ENCODE measurements around the gene EVL. TPM values are rescaled to one million over a fixed set of nuclear protein-coding genes. Genes with fewer than 3 reads are reported as not detected.

The EVL gene
- total and polyA plus RNA-seq, 10 of the 15 experiments (the other 5 are each of a cell fraction or from before 2014, with no cell fraction given): 11.9 to 341 (median 89.8) TPM

DNA sequence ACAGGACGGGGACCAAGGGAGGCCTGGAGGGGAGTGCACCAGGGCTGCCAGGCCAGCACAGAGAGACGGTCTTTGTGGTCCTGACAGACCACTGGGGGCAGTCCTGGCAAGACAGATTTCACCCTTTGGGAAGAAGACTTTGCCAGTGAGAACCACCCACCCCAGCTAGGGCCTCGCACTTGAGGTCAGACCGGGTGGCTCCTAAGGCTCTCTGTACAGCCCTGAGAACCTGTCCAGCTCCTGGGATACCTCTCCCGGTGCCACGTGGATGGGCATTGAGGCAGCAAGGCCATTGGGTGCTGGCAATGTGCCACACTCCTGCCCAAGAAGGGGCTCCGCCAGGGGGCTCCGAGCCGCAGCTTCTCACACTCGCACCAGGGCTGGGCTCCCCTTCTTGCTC lies 51.8 kb downstream of the EVL start:
- Histone ChIP-seq H3K27ac (ENCODE audit: control insufficient read depth, insufficient read depth) (no peak overlapping the region), H4K20me1 (ENCODE audit: control insufficient read depth, insufficient read depth) (no peaks in the 10 kb centered on the region), H3K9ac (ENCODE audit: control insufficient read depth, insufficient read depth, low read length) (no peak overlapping the region), H2AFZ (ENCODE audit: control insufficient read depth, low read depth, low read length) (no peak overlapping the region), H3K79me2 (ENCODE audit: control insufficient read depth, insufficient read depth, low read length) (no peaks in the 10 kb centered on the region), H3K27me3 (replicated peaks in 1 of 2; ENCODE audit: control insufficient read depth in 2 of 2, insufficient read depth in 2 of 2, low read length in 1 of 2) (no peaks in the 10 kb centered on the region), H3K4me3 (no peak overlapping the region), H3K9me3 (replicated peaks; ENCODE audit: control insufficient read depth, insufficient read depth, low read length) (no peaks in the 10 kb centered on the region), H3K36me3 (ENCODE audit: control insufficient read depth in 2 of 2, insufficient read depth in 2 of 2, low read length in 1 of 2) (peaks cover 3 to 16% of the 10 kb centered on the region in 2 experiments; a peak in 3 of 4 replicates), H3K4me1 (ENCODE audit: control insufficient read depth, insufficient read depth, low read length) (no peaks in the 10 kb centered on the region), H3K4me2 (ENCODE audit: control insufficient read depth, insufficient read depth) (no peak overlapping the region)
- FAIRE-seq (no peak), ATAC-seq (no peak; the same call in 2 of the 3 replicates), DNase-seq (ENCODE audit: low read depth, low spot score) (no peak)
- WGBS (ENCODE audit: insufficient coverage, insufficient replicate concordance, low lambda C conversion rate, missing lambda C conversion rate): 80% methylated on average over 10 of the region's 10 CpGs
- CTCF ChIA-PET: interaction anchor here (1.1 to 1.8 kb wide), 2 partner anchors 38 to 76 kb away, joined by 3 to 5 read pairs; no protein-coding TSS in a partner anchor
- peak; percentile 17; the same call in 1 of the 2 replicates for TF ChIP-seq POLR2A (IDR thresholded peaks at IDR 0.05; ENCODE audit: low read depth, low read length)
- no peak for TF ChIP-seq HCFC1 (IDR thresholded peaks at IDR 0.05; ENCODE audit: low read length)
- TF ChIP-seq, protein P1, sequence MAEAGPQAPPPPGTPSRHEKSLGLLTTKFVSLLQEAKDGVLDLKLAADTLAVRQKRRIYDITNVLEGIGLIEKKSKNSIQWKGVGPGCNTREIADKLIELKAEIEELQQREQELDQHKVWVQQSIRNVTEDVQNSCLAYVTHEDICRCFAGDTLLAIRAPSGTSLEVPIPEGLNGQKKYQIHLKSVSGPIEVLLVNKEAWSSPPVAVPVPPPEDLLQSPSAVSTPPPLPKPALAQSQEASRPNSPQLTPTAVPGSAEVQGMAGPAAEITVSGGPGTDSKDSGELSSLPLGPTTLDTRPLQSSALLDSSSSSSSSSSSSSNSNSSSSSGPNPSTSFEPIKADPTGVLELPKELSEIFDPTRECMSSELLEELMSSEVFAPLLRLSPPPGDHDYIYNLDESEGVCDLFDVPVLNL (IDR thresholded peaks at IDR 0.05; ENCODE audit: low read depth, low read length): no peak
- TF ChIP-seq, protein P2, sequence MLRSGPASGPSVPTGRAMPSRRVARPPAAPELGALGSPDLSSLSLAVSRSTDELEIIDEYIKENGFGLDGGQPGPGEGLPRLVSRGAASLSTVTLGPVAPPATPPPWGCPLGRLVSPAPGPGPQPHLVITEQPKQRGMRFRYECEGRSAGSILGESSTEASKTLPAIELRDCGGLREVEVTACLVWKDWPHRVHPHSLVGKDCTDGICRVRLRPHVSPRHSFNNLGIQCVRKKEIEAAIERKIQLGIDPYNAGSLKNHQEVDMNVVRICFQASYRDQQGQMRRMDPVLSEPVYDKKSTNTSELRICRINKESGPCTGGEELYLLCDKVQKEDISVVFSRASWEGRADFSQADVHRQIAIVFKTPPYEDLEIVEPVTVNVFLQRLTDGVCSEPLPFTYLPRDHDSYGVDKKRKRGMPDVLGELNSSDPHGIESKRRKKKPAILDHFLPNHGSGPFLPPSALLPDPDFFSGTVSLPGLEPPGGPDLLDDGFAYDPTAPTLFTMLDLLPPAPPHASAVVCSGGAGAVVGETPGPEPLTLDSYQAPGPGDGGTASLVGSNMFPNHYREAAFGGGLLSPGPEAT (IDR thresholded peaks at IDR 0.05; ENCODE audit: low read depth): no peak
- RAD21 ChIA-PET (ENCODE audit: unreplicated experiment): interaction anchor here (1.5 kb wide), 1 partner anchor 44 kb away, joined by 3 read pairs; no protein-coding TSS in a partner anchor
- in situ Hi-C loops (cut with MboI): no loop called here
- POLR2A ChIA-PET: no interaction called here
- SMC1A ChIA-PET (ENCODE audit: uncharacterized antibody, unreplicated experiment): interaction anchor here (0.7 kb wide), 1 partner anchor 82 kb away, joined by 3 read pairs; no protein-coding TSS in a partner anchor
- no TSS peak for BruUV-seq (replicated peaks)
- intact Hi-C loops (cut with micrococcal nuclease; ENCODE audit: unreplicated experiment): no loop called here

All from GM12878 (cell line).